Transverse colon (tissue), 4 donors: ENCODE measurements around the gene ZFAND3. TPM values are rescaled to one million over a fixed set of nuclear protein-coding genes. Genes with fewer than 3 reads are reported as not detected.
A peak's percentile ranks its signal among the peaks of the same experiment; 100 is the strongest.

Experiments used
- DNase-seq: peaks from one replicate; pipeline ENCODE4 v3.0.0-alpha.2; 2019
- H3K27ac ChIP-seq, 4 donors: fragments of 200-600 bp; sonication (generic); 2 replicates each; pipeline ENCODE4 v1.5.1; 2016 to 2018; ENCODE audit warnings: inconsistent platforms in 4 of 4
- H3K27me3 ChIP-seq: fragments of 200-600 bp; sonication (generic); 2 replicates; pipeline ENCODE4 v1.5.1; 2017; ENCODE audit warnings: inconsistent platforms
- H3K36me3 ChIP-seq, 4 donors: fragments of 200-600 bp; sonication (generic); 2 replicates each; pipeline ENCODE4 v1.5.1; 2017 to 2019; ENCODE audit warnings: inconsistent platforms in 4 of 4
- H3K4me1 ChIP-seq, 4 donors: fragments of 200-600 bp; sonication (generic); 2 replicates each; pipeline ENCODE4 v1.5.1; 2017 to 2020; ENCODE audit warnings: inconsistent platforms in 4 of 4
- H3K4me3 ChIP-seq, 4 donors: fragments of 200-600 bp; sonication (generic); 1 replicate in 1 of 4; 2 replicates in 3 of 4; pipeline versions ENCODE4 v1.5.1 to v1.6.1; 2017 to 2019; ENCODE audit warnings: inconsistent platforms in 4 of 4
- H3K9me3 ChIP-seq, 2 donors: fragments of 200-600 bp; sonication (generic); 2 replicates each; pipeline ENCODE4 v1.5.1; 2017 to 2019; ENCODE audit warnings: inconsistent platforms in 2 of 2
- EP300 ChIP-seq: sonication (generic); formaldehyde crosslinking; IDR thresholded peaks from one replicate; pipeline ENCODE4 v1.6.1; 2017; ENCODE audit warnings: antibody characterized with exemption, low read depth
- POLR2A ChIP-seq: fragments of 450-650 bp; IDR thresholded peaks from one replicate; pipeline ENCODE4 v1.6.1; 2016; ENCODE audit warnings: antibody characterized with exemption, mild to moderate bottlenecking, moderate library complexity
- POLR2AphosphoS5 ChIP-seq, 3 donors: sonication (generic); formaldehyde crosslinking; IDR thresholded peaks; one replicate each; pipeline ENCODE4 v1.6.1; 2016; ENCODE audit warnings: antibody characterized with exemption in 3 of 3
- WGBS, 2 donors: methylation state at CpG; one replicate each; pipeline ENCODE4 v1.1.5; 2018; ENCODE audit warnings: low coverage in 1 of 2; 5-methylcytosine and 5-hydroxymethylcytosine counted together
- in situ Hi-C, 4 donors: fragments of 200-750 bp; cut with MboI; loops; one replicate each; pipeline versions ENCODE4 v1.15.0 to v1.15.1; 2017; ENCODE audit warnings: low sequenced_read_pairs in 3 of 4, low pct_ligation_motif_present in 1 of 4, low pct_unique_long_range_greater_than_20kb in 1 of 4
- intact Hi-C: fragments of 100-400 bp; cut with DNase I; formaldehyde crosslinking; loops from one replicate; pipeline ENCODE4 v1.15.1; 2023; ENCODE audit warnings: low total_unique reads
- total RNA-seq, 4 donors: library from RNA; depleted of rRNA; stranded (reverse); fragments of >200 nt; gene quantifications; one replicate each; pipeline ENCODE4 v1.1.0, GENCODE V29; 2016
- TF ChIP-seq, protein P1 (sequence below), 5 experiments: fragments of 200-600 bp in 3 of 5; fragments of 450-650 bp in 2 of 5; sonication (generic) in 3 of 5; IDR thresholded peaks; 1 replicate in 2 of 5; 2 replicates in 3 of 5; pipeline ENCODE4 v1.5.1; 2016 to 2017; ENCODE audit warnings: antibody characterized with exemption in 5 of 5, inconsistent platforms in 3 of 5, mild to moderate bottlenecking in 2 of 5, moderate library complexity in 1 of 5

The ZFAND3 gene
- total RNA-seq, 4 donors from 2014 or later, result 20.5 to 83.4 (median 36.5) TPM

DNA sequence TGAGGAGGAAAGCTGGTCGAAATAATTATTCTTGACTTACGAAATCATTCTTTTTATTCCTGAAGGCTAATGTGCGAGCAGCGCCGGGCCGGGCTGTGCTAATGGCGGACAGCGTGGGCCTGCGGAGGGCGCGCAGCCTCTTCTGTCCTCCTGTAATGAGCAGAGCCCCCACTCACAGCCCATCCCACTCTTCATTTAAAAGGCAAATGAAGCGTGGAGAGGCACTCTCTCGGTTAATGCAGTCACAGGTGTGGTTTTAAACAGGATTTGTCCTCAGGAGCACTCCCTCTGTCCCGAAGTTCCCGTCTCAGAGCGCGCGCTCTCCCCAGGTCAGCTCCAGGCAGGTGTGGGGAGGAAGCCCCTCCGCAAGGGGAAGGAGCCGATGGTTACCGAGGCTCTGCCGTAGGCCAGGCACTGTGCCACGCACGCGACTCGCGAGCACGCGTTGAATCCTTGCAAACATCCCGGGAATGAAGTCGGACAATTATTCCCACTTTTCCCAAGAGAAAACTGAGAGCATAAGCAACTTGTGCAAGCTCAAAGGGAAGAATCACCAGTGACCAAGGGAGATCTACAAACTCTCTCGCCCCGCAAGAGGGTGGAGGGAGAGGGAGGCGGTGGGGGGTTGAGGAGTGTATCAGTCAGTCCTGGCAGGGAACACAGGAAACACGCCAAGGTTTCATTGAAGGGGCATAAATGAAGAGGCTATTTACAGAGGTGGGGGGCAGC is 35.5 kb upstream of the ZFAND3 start:
- Histone ChIP-seq H3K27me3 (peaks cover 28% of the 10 kb centered on the region), H3K4me1 (peaks cover 4 to 16% (median 11%) of the 10 kb centered on the region in 4 donors), H3K9me3 (no peaks in the 10 kb centered on the region), H3K27ac (peak overlapping the region in 3 of 4 donors; percentile 2 to 10 (median 4)), H3K4me3 (peak overlapping the region; percentile 13 to 49 (median 18)), H3K36me3 (no peaks in the 10 kb centered on the region)
- intact Hi-C loops, result no loop called here
- WGBS, 2 donors, result 8% methylated on average over 35 of the region's 35 CpGs; no CpG with 5 or more reads in 1 of the 2 donors
- no peak for DNase-seq
- TF ChIP-seq POLR2AphosphoS5 (IDR thresholded peaks at IDR 0.05) (no peak), EP300 (no peak), POLR2A (no peak)
- TF ChIP-seq, protein P1, sequence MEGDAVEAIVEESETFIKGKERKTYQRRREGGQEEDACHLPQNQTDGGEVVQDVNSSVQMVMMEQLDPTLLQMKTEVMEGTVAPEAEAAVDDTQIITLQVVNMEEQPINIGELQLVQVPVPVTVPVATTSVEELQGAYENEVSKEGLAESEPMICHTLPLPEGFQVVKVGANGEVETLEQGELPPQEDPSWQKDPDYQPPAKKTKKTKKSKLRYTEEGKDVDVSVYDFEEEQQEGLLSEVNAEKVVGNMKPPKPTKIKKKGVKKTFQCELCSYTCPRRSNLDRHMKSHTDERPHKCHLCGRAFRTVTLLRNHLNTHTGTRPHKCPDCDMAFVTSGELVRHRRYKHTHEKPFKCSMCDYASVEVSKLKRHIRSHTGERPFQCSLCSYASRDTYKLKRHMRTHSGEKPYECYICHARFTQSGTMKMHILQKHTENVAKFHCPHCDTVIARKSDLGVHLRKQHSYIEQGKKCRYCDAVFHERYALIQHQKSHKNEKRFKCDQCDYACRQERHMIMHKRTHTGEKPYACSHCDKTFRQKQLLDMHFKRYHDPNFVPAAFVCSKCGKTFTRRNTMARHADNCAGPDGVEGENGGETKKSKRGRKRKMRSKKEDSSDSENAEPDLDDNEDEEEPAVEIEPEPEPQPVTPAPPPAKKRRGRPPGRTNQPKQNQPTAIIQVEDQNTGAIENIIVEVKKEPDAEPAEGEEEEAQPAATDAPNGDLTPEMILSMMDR (IDR thresholded peaks at IDR 0.05), result no peak
- in situ Hi-C loops, result loop anchor here in 2 of 4 donors (25.0 kb wide), 1 partner anchor 703 kb away; no protein-coding TSS in a partner anchor

DNA sequence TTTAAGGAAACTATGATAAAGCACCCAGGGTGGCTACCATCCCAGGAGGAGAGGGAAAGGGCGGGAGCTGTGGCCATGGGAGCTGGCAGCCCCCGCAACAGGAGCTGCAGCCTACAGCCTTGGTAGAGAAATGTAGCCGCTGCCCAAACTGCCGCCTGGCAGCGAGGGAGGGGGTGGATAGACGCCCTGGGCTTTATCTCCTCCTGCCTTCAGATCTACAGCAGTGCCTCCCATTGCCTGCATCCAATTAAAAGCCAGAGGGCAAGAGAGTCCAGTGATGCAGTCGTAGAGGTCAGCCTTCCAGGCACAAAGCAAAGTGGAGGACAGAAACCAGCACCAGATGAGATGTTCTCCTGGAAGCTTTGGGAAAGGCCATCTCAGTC is 35.0 kb upstream of the ZFAND3 start:
- in situ Hi-C loops (loop anchor here in 2 of 4 donors (25.0 kb wide), 1 partner anchor 703 kb away; no protein-coding TSS in a partner anchor), intact Hi-C loops (no loop called here)
- no peak for TF ChIP-seq POLR2AphosphoS5 (IDR thresholded peaks at IDR 0.05)
- TF ChIP-seq, protein P1 (IDR thresholded peaks at IDR 0.05), result no peak
- TF ChIP-seq EP300, result no peak
- TF ChIP-seq POLR2A, result no peak
- H3K36me3 ChIP-seq, result no peaks in the 10 kb centered on the region
- peak overlapping the region in 1 of 4 donors; percentile 49 for H3K4me3 ChIP-seq
- no peaks in the 10 kb centered on the region for H3K9me3 ChIP-seq
- 40% methylated on average over 7 of the region's 7 CpGs; no CpG with 5 or more reads in 1 of the 2 donors for WGBS, 2 donors
- peaks cover 28% of the 10 kb centered on the region for H3K27me3 ChIP-seq
- no peak for DNase-seq
- H3K27ac ChIP-seq, result no peak overlapping the region
- peaks cover 4 to 16% (median 11%) of the 10 kb centered on the region in 4 donors for H3K4me1 ChIP-seq

DNA sequence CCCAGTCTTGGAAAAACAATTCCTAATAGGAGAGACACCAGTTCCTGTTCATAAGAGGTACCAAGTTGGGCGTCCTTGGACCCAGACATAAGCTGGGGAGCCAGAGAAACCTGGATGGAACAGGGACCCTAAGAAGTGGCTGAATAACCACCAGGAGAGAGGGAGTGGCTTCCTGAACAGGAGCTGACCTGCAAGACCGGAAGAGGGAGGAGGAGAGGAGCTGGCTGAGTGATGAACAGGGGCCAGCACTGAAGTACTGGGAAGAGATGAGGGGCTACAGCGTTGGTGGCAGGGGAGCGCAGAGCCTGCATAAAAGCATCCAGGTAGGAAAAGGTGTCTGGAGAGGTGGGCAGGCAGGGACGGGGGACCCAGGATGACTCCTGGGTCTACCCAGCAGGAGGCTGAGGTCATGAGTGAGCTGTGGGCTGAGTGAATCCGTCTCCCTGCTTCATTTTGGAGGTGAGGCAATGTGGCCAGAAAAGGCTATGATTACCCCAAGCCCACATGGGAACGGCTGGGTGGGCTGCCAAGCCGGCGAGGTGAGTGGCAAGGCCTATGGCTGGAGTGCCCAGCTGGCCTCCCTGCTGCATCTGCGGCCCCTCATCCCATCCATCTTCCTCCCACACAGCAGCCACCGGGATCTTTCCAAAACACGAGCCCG is 34.4 kb upstream of the ZFAND3 start:
- intact Hi-C loops (no loop called here), in situ Hi-C loops (loop anchor here in 2 of 4 donors (25.0 kb wide), 1 partner anchor 702 kb away; no protein-coding TSS in a partner anchor)
- H3K27me3 ChIP-seq, result peaks cover 28% of the 10 kb centered on the region
- no peak for DNase-seq
- H3K27ac ChIP-seq, result no peak overlapping the region
- no peak overlapping the region for H3K4me3 ChIP-seq
- H3K36me3 ChIP-seq, result no peaks in the 10 kb centered on the region
- TF ChIP-seq EP300 (no peak), POLR2AphosphoS5 (IDR thresholded peaks at IDR 0.05) (no peak), POLR2A (no peak)
- TF ChIP-seq, protein P1 (IDR thresholded peaks at IDR 0.05), result no peak
- H3K4me1 ChIP-seq, result peaks cover 4 to 16% (median 11%) of the 10 kb centered on the region in 4 donors
- WGBS, 2 donors, result 89% methylated on average over 13 of the region's 13 CpGs; no CpG with 5 or more reads in 1 of the 2 donors
- no peaks in the 10 kb centered on the region for H3K9me3 ChIP-seq

DNA sequence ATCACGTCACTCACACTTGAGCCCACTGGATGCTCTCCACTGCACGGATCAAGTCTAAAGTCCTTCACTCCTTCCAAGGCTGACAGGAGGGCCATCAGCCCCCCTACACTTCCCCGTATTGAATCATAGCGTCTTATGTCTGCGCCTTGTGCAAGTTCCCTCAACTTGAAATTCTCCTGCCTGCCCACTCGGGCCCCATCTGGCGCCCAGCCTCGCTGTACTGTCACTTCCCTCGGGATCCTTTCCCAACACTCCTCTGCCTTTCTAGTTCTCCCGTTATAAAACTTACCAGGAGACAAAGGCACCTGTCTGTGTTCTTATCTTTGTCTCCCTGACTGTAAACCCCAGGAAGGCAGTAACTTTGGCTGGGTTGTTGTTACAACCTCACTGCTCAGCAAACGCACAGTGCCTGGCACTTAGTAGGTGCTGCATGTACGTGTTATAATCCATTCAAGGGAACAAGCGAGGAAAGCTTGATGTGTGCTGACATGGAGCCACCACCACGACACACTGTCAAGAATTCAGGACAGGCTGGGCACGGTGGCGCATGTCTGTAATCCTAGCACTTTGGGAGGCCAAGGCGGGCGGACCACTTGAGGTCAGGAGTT is 33.8 kb upstream of the ZFAND3 start:
- Histone ChIP-seq H3K4me1 (peaks cover 4 to 16% (median 11%) of the 10 kb centered on the region in 4 donors), H3K9me3 (no peaks in the 10 kb centered on the region), H3K4me3 (no peak overlapping the region), H3K36me3 (no peaks in the 10 kb centered on the region), H3K27ac (no peak overlapping the region), H3K27me3 (peaks cover 28% of the 10 kb centered on the region)
- WGBS, 2 donors, result 80 to 81% methylated on average over 1 to 18 of the region's 18 CpGs
- intact Hi-C loops (no loop called here), in situ Hi-C loops (loop anchor here in 2 of 4 donors (25.0 kb wide), 1 partner anchor 702 kb away; no protein-coding TSS in a partner anchor)
- TF ChIP-seq POLR2A, result no peak
- TF ChIP-seq POLR2AphosphoS5 (IDR thresholded peaks at IDR 0.05), result no peak
- TF ChIP-seq, protein P1 (IDR thresholded peaks at IDR 0.05), result no peak
- TF ChIP-seq EP300, result no peak
- DNase-seq, result no peak
